HG03460 (cell line): ENCODE data around the gene NKG7.

Source experiments
- ATAC-seq: cut with Tn5 transposase; IDR thresholded peaks from one replicate; pipeline ENCODE4 v1.9.1; 2021; ENCODE audit not compliant: unreplicated experiment

The NKG7 gene

GRCh38 chr19:51338563-51339312, 33.7 kb downstream of the NKG7 start:
- peak; percentile 44 for ATAC-seq

GRCh38 chr19:51337861-51338562, 34.4 kb downstream of the NKG7 start:
- ATAC-seq, result no peak

DNA sequence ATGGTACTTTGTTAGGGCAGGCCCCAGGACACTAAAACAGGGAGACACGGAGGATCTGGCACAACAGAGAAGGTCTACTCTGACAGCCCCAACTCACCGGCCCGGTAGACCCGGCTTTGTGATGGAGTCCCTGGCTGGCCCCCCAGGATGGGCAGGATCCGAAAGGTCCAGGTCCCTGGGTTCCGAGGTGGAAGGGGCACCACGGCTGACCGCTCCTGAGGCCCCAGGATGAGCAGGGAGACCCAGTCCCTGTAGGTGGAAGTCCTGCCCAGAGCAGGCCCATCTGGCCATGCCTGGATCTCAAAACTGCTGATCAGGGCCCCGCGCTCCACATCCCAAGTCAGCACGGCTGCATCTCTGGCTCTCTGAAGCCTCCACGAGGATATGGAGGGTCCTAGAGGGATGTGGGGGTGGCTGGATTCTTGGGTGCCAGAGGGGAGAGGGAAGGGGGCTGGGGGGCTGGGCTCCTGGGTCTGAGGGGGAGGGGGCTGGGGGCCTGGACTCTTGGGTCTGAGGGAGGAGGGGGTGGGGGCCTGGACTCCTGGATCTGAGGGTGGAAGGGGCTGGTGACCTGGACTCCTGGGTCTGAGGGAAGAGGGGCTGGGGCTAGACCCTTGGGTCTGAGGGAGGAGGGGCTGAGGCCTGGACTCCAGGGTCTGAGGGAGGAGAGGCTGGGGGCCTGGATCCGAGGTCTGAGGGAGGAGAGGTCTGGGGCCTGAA, 35.2 kb downstream of the NKG7 start:
- ATAC-seq, result no peak

DNA sequence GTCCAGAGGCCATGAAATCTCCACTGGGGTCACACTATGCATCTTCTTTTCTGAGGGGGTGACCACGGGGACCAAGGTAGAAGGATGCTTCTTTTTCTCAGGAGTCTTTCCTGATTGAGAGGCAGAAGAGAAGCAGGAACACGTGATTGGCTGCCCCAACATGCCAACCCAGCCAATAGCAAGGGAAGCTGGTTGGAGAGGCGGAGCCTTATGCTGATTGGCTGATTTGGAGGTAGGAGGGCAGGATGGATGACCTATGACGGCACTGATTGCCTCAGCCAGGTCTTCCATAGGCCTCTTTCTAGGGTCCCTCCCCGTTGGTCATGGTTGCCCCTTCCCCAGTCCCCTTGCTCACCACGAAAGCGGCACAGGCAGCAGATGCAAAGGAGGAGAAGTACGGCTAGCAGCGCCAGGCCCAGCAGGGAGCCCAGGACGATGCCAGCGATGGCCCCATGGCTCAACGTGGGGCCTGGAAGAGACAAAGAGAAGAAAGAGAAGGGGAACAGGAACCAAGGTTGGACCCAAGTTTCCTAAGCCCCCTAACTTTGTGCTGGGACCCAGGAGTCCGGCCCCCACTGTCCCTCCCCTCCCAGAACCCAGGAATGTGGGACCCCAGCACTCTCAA, 38.5 kb downstream of the NKG7 start:
- ATAC-seq, result no peak

- ATAC-seq, result no peak
Measured at GRCh38 chr19:51331716-51332115, 40.7 kb downstream of the NKG7 start.

- ATAC-seq, result no peak
Measured at GRCh38 chr19:51331193-51331592, 41.3 kb downstream of the NKG7 start.

GRCh38 chr19:51330366-51330765, 42.1 kb downstream of the NKG7 start:
- ATAC-seq, result no peak

DNA sequence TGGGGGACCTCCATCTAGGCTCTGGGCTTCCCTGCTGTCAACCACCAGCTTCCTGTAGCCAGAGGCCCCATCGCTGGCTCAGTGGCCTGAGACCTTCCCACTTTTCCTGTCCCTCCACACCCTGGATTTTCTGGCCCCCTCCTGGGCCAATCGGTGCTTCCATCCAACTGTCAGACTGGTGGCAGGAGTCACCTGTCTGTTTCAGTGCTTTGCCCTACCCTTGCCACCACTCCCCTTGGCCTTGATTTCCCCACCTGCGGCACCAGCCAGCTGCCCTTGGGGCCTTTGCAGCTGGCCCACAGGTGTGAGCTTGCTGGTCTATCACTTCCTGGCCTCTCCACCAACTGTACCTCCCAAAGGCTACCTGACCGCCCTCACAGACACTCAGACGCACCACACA, 43.0 kb downstream of the NKG7 start:
- no peak for ATAC-seq

- ATAC-seq, result no peak
Measured at GRCh38 chr19:51327066-51328001, 45.1 kb downstream of the NKG7 start.

DNA sequence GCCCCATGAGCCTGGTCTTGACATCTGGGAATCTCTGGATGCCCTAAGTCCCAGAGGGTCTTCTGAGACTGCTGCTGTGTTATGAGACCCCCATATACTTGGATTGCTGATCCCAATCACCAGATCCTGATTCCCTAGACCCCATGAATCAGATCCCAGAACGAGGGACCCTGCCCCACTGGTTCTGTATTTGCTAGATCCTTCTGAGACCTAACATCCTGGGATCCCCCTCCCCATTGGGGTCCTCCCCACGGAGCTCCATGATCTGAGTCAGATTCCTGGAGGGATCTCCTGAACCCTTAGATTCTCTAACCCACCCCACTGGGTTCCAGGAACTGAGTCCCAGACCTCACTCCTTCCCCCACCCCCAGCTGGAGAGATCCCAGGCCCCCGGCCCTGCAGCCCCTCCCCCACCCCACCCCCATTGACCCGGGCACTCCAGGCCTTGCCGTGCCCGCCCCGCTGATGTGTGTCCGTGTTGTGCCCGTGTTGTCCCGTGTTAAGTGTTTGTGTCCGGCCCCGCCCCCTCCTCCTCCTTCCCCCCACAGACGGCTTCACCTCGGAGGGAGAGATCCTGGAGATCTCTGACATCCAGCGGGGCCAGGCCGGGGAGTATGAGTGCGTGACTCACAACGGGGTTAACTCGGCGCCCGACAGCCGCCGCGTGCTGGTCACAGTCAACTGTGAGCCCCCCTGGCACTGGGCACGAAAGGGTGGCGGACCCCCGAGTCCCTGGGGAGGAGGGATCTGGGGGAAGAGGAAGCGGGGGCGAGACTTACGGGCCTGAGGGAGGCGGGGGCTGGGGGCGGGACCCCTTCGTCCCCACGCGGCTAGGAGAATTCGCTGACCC, 46.0 kb downstream of the NKG7 start:
- no peak for ATAC-seq

- no peak for ATAC-seq
Measured at GRCh38 chr19:51325161-51325976, 47.1 kb downstream of the NKG7 start.

DNA sequence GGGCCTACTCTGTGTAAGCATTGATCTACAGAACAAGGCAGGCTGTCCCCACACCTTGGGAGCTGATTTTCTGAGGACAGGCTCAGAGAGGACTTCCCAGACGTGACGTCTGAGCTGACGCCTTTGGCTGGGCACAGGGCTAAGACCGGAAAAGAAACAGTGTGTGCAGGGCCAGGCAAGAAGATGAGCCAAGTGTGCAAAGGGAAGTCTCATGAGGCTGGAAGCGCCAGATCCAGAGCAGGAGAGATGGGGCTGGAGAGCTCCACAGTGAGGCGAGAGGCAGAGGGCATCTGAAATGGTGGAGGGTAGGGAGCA, 48.3 kb downstream of the NKG7 start:
- ATAC-seq, result no peak

- no peak for ATAC-seq
Measured at GRCh38 chr19:51323481-51324166, 48.8 kb downstream of the NKG7 start.

- ATAC-seq, result no peak
Measured at GRCh38 chr19:51321799-51322198, 50.7 kb downstream of the NKG7 start.
